ENCODE measurements around the gene VSTM2B. TPM values are rescaled to one million over a fixed set of nuclear protein-coding genes. Genes with fewer than 3 reads are reported as not detected.

VSTM2B gene
- total RNA-seq, 2 experiments from 2014 or later, result not detected

GRCh38 chr19:29612121-29612520 is 86.3 kb downstream of the VSTM2B start:
- Histone ChIP-seq H3K79me2 (ENCODE audit: insufficient read depth, low read depth, low read length) (peaks cover 4% of the 10 kb centered on the region; the same call in 1 of the 2 replicates), H3K9me3 (ENCODE audit: low read length) (no peaks in the 10 kb centered on the region), H3K4me2 (ENCODE audit: low read length) (no peak overlapping the region), H3K36me3 (ENCODE audit: insufficient read depth, low read length) (peaks cover 55% of the 10 kb centered on the region), H3K9me2 (ENCODE audit: insufficient read depth, low read length) (no peaks in the 10 kb centered on the region), H3K4me1 (ENCODE audit: insufficient read depth, low read length, poor library complexity, severe bottlenecking) (peaks cover 15% of the 10 kb centered on the region), H4K20me1 (ENCODE audit: insufficient read depth, low read length) (no peaks in the 10 kb centered on the region), H2AFZ (ENCODE audit: low read length) (no peak overlapping the region), H3K4me3 (ENCODE audit: low read depth, low read length, poor library complexity, severe bottlenecking) (no peak overlapping the region), H3K27ac (ENCODE audit: low read depth, low read length, poor library complexity, severe bottlenecking) (no peak overlapping the region)
- intact Hi-C loops (cut with micrococcal nuclease; ENCODE audit: unreplicated experiment), result no loop called here
- POLR2A ChIA-PET, result no interaction called here
- DNase-seq (ENCODE audit: low spot score), result no peak
- CTCF ChIA-PET (ENCODE audit: unreplicated experiment), result interaction anchor here (3.4 kb wide), 1 partner anchor 104 kb away, joined by 13 read pairs; no protein-coding TSS in a partner anchor
- TF ChIP-seq CTCF (conservative IDR thresholded peaks at IDR 0.05; ENCODE audit: low read length), result no peak
- no peak for TF ChIP-seq EZH2phosphoT487 (IDR thresholded peaks at IDR 0.05; ENCODE audit: borderline replicate concordance, low read depth, low read length)
- no TSS peak for BruUV-seq (replicated peaks)

GRCh38 chr19:29612801-29613595 is 87.2 kb downstream of the VSTM2B start:
- CTCF ChIA-PET (ENCODE audit: unreplicated experiment), result no interaction called here
- H3K4me2 ChIP-seq (ENCODE audit: low read length), result no peak overlapping the region
- H3K9me2 ChIP-seq (ENCODE audit: insufficient read depth, low read length), result no peaks in the 10 kb centered on the region
- H2AFZ ChIP-seq (ENCODE audit: low read length), result no peak overlapping the region
- no TSS peak for BruUV-seq (replicated peaks)
- no peaks in the 10 kb centered on the region for H4K20me1 ChIP-seq (ENCODE audit: insufficient read depth, low read length)
- peaks cover 55% of the 10 kb centered on the region for H3K36me3 ChIP-seq (ENCODE audit: insufficient read depth, low read length)
- no peak overlapping the region for H3K27ac ChIP-seq (ENCODE audit: low read depth, low read length, poor library complexity, severe bottlenecking)
- H3K4me3 ChIP-seq (ENCODE audit: low read depth, low read length, poor library complexity, severe bottlenecking), result no peak overlapping the region
- peaks cover 10% of the 10 kb centered on the region for H3K4me1 ChIP-seq (ENCODE audit: insufficient read depth, low read length, poor library complexity, severe bottlenecking)
- no peak for DNase-seq (ENCODE audit: low spot score)
- TF ChIP-seq CTCF (conservative IDR thresholded peaks at IDR 0.05; ENCODE audit: low read length), result no peak
- TF ChIP-seq EZH2phosphoT487 (IDR thresholded peaks at IDR 0.05; ENCODE audit: borderline replicate concordance, low read depth, low read length), result no peak
- intact Hi-C loops (cut with micrococcal nuclease; ENCODE audit: unreplicated experiment), result no loop called here
- POLR2A ChIA-PET, result no interaction called here
- H3K79me2 ChIP-seq (ENCODE audit: insufficient read depth, low read depth, low read length), result no peaks in the 10 kb centered on the region
- no peaks in the 10 kb centered on the region for H3K9me3 ChIP-seq (ENCODE audit: low read length)

DNA sequence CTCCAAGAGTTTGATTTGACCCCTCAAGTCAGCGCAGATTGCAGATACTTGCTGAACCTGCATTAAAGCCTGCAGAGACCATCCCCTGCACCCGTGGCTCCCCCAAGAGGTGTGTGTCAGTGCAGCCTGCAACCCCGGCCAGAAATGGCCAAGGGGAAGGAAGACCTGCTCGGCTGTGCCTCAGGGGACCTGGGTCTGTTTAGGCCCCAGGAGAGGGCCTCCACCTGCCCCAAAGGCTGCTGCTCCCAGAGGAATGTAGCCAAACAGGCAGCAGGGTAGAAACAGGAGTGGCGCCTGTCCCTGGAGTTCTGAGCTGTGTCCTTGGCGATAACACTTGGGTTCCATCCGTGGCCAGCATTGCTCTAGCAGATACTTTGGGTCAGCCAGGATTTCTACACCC is 88.3 kb downstream of the VSTM2B start:
- no peak for DNase-seq (ENCODE audit: low spot score)
- Histone ChIP-seq H3K27ac (ENCODE audit: low read depth, low read length, poor library complexity, severe bottlenecking) (no peak overlapping the region), H2AFZ (ENCODE audit: low read length) (no peak overlapping the region), H3K4me2 (ENCODE audit: low read length) (no peak overlapping the region), H4K20me1 (ENCODE audit: insufficient read depth, low read length) (no peaks in the 10 kb centered on the region), H3K36me3 (ENCODE audit: insufficient read depth, low read length) (peaks cover 55% of the 10 kb centered on the region), H3K9me2 (ENCODE audit: insufficient read depth, low read length) (no peaks in the 10 kb centered on the region), H3K79me2 (ENCODE audit: insufficient read depth, low read depth, low read length) (no peaks in the 10 kb centered on the region), H3K4me3 (ENCODE audit: low read depth, low read length, poor library complexity, severe bottlenecking) (no peak overlapping the region), H3K4me1 (ENCODE audit: insufficient read depth, low read length, poor library complexity, severe bottlenecking) (peaks cover 10% of the 10 kb centered on the region), H3K9me3 (ENCODE audit: low read length) (no peaks in the 10 kb centered on the region)
- TF ChIP-seq EZH2phosphoT487 (IDR thresholded peaks at IDR 0.05; ENCODE audit: borderline replicate concordance, low read depth, low read length), result no peak
- TF ChIP-seq CTCF (conservative IDR thresholded peaks at IDR 0.05; ENCODE audit: low read length), result no peak
- CTCF ChIA-PET (ENCODE audit: unreplicated experiment), result interaction anchor here (1.1 kb wide), 1 partner anchor 51 kb away, joined by 3 read pairs; the partner anchor contains the start of gene PLEKHF1
- BruUV-seq (replicated peaks), result no TSS peak
- intact Hi-C loops (cut with micrococcal nuclease; ENCODE audit: unreplicated experiment), result no loop called here
- POLR2A ChIA-PET, result no interaction called here

All from OCI-LY7 (cell line).